AG04450 (cell line): ENCODE data around the gene IGF2BP3. TPM values are rescaled to one million over a fixed set of nuclear protein-coding genes. Genes with fewer than 3 reads are reported as not detected.
A peak's percentile ranks its signal among the peaks of the same experiment; 100 is the strongest.

Experiments used
- CTCF ChIA-PET: fragments of 300-600, 350-600 bp; formaldehyde crosslinking; extraction: SDS; loops from one replicate; lab custom pipeline; 2022; ENCODE audit warnings: antibody characterized with exemption, inconsistent platforms; lab: Charles Lee
- POLR2A ChIA-PET: fragments of 350-600 bp; formaldehyde crosslinking; extraction: SDS; loops from one replicate; lab custom pipeline; 2021; ENCODE audit warnings: antibody characterized with exemption, inconsistent platforms; lab: Yijun Ruan, JAX
- DNase-seq: peaks from one replicate; pipeline ENCODE4 v3.0.0-alpha.2; 2011; ENCODE audit warnings: low read depth, low spot score
- H3K27ac ChIP-seq: one replicate; pipeline ENCODE4 v1.5.1; 2012; ENCODE audit warnings: low read depth, low read length, control low read depth
- H3K27me3 ChIP-seq: one replicate; pipeline ENCODE4 v1.6.0; 2012; ENCODE audit warnings: low read length; ENCODE audit not compliant: control insufficient read depth, insufficient read depth
- H3K4me3 ChIP-seq: 2 replicates; pipeline ENCODE4 v1.5.1; 2011; ENCODE audit warnings: mild to moderate bottlenecking, low read depth, low read length, control low read depth
- H3K9me3 ChIP-seq: 2 replicates; pipeline ENCODE4 v1.5.1; 2012; ENCODE audit warnings: low read length; ENCODE audit not compliant: control insufficient read depth, insufficient read depth
- CTCF ChIP-seq: IDR thresholded peaks from 2 replicates; pipeline ENCODE4 v1.5.1; 2011; ENCODE audit warnings: low read depth, low read length, control low read depth, inconsistent platforms
- polyA plus RNA-seq: library from polyadenylated mRNA; depleted of rRNA; stranded (reverse); fragments of >200 nt; gene quantifications from 2 replicates; pipeline ENCODE4 v1.2.3, GENCODE V29; 2011

Gene IGF2BP3
- polyA plus RNA-seq, 1 experiment = 98.2 TPM

DNA sequence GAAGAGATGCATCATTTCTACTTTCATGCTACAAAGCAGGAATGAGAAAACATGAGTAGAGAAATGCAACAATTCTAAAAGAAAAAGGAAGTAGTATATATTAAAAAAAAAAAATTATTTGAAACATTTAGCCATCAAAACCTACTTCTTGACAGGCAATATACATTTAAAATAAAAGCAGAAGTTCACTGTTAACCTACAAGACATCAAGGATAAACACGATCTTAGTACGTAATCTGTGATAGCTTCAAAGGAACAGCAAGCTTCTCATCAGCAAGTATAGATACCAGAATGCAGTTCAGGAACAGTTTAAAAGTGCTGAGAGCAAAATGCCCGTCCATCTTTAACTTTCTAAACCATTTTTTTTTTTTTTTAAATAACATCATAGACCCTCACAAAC is 134.2 kb downstream of the IGF2BP3 start:
- no peaks in the 10 kb centered on the region for H3K27me3 ChIP-seq
- no peak for DNase-seq
- CTCF ChIA-PET = interaction anchor here (0.9 kb wide), 1 partner anchor 22 kb away, joined by 5 read pairs; no protein-coding TSS in a partner anchor
- no peak for TF ChIP-seq CTCF
- H3K4me3 ChIP-seq = no peak overlapping the region
- POLR2A ChIA-PET = interaction anchor here (0.9 kb wide), 1 partner anchor 11 kb away, joined by 3 read pairs; no protein-coding TSS in a partner anchor
- peaks cover 6% of the 10 kb centered on the region; the same call in 1 of the 2 replicates for H3K9me3 ChIP-seq
- no peak overlapping the region for H3K27ac ChIP-seq

DNA sequence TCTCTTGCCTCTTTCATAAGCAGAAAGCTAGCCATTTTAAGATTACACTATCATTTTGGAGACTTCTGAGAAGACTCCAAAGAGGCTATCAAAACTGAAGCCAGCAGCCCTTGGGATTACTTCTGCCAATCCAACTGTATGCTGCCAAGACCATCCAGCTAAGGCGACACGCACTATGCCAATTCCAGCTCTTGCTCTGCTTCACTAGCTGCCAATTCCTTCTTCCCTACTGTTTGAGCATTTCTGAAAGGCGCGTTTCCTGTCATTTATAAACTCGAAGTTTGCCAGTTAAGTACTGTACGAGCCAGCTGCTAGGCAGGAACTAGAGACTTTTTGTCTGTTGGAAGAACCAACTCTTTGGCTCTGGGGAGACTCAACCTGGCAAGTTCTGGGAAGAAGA is 134.7 kb downstream of the IGF2BP3 start:
- H3K4me3 ChIP-seq = no peak overlapping the region
- H3K27ac ChIP-seq = peak overlapping the region; percentile 40
- TF ChIP-seq CTCF = no peak
- CTCF ChIA-PET = interaction anchor here (0.9 kb wide), 1 partner anchor 22 kb away, joined by 5 read pairs; no protein-coding TSS in a partner anchor
- POLR2A ChIA-PET = interaction anchor here (0.9 to 2.1 kb wide), 2 partner anchors 8 to 12 kb away, joined by 3 to 8 read pairs; no protein-coding TSS in a partner anchor
- DNase-seq = no peak
- H3K27me3 ChIP-seq = no peaks in the 10 kb centered on the region
- H3K9me3 ChIP-seq = peaks cover 6% of the 10 kb centered on the region; the same call in 1 of the 2 replicates

- no peak for DNase-seq
- Histone ChIP-seq H3K27me3 (no peaks in the 10 kb centered on the region), H3K4me3 (no peak overlapping the region), H3K9me3 (peaks cover 6% of the 10 kb centered on the region; the same call in 1 of the 2 replicates), H3K27ac (peak overlapping the region; percentile 40)
- CTCF ChIA-PET = interaction anchor here (0.9 kb wide), 1 partner anchor 23 kb away, joined by 5 read pairs; no protein-coding TSS in a partner anchor
- no peak for TF ChIP-seq CTCF
- POLR2A ChIA-PET = interaction anchor here (0.9 to 2.1 kb wide), 3 partner anchors 9 to 23 kb away, joined by 3 to 8 read pairs (median 3); no protein-coding TSS in a partner anchor
Observed at GRCh38 chr7:23335136-23335535, 135.2 kb downstream of the IGF2BP3 start.

DNA sequence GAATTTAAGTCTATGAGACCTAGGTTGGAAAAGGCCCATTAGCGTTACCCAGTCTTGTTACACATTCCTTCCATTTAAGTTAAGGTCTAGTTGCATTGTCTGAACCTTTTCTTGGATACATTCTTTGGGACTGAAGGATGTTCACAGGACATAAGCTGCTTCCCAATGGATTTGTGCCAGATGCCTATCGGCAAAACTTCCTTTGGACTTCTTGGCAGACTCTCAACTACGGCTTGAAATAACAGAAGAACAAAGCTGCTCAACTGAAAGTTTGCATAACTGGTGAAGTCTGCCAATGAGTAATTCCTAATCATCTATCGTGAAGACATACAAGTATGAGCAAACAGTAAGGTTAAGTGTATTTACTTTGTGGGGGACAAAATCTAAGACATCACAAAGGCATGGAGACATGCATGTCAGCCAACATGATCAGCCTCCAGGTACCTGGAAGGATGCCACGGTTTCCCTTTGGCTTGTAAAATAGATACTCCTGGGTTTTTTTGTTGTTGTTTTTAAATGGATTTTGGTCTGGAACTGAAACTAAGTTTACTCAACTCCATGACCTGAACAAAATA is 135.7 kb downstream of the IGF2BP3 start:
- ChIA-PET POLR2A (interaction anchor here (1.0 to 2.1 kb wide), 3 partner anchors 9 to 23 kb away, joined by 3 to 8 read pairs (median 3); no protein-coding TSS in a partner anchor), CTCF (no interaction called here)
- Histone ChIP-seq H3K9me3 (peaks cover 6% of the 10 kb centered on the region; the same call in 1 of the 2 replicates), H3K27ac (peak overlapping the region; percentile 12), H3K4me3 (no peak overlapping the region), H3K27me3 (no peaks in the 10 kb centered on the region)
- TF ChIP-seq CTCF = no peak
- peak; percentile 91 for DNase-seq
